Measurements from ENCODE around the gene PRPF4. TPM values are rescaled to one million over a fixed set of nuclear protein-coding genes. Genes with fewer than 3 reads are reported as not detected.

The PRPF4 gene
- total RNA-seq = 10 to 100 TPM; 17.3 to 20.6 TPM
- polyA plus RNA-seq = 10 to 100 TPM in 1 of 2 donors, 1 to 10 TPM in 1; 7.5 to 17.4 TPM
- long read RNA-seq, donor 1, transcript PRPF4-202 (14 exons, 3,212 nt) = major isoform, 8 of 9 reads
- long read RNA-seq, donor 1, partial matches to known transcripts = 0 of 9 reads
- long read RNA-seq, donor 1, other reads (novel, unspliced or antisense) = 0 of 9 reads
- long read RNA-seq, donor 2, partial matches to known transcripts = 5 of 5 reads
- long read RNA-seq, donor 2, other reads (novel, unspliced or antisense) = 0 of 5 reads
- long read RNA-seq, donor 3, partial matches to known transcripts = 0 of 2 reads
- long read RNA-seq, donor 3, other reads (novel, unspliced or antisense) = 0 of 2 reads
- long read RNA-seq, donor 4, partial matches to known transcripts = 6 of 7 reads
- long read RNA-seq, donor 4, other reads (novel, unspliced or antisense) = 0 of 7 reads
- long read RNA-seq, donor 5, partial matches to known transcripts = 22 of 26 reads
- long read RNA-seq, donor 5, other reads (novel, unspliced or antisense) = 0 of 26 reads

- H3K4me3 ChIP-seq = peak within 1 kb of the TSS; percentile 78
- peak within 1 kb of the TSS; percentile 99 for H3K9ac ChIP-seq (ENCODE audit: insufficient read depth in 1 of 2, low read length in 2 of 2)
- peaks cover 0 to 18% (median 7%) of the 10 kb centered on the region in 5 donors for H3K4me1 ChIP-seq (ENCODE audit: control insufficient read depth in 5 of 5, insufficient read depth in 5 of 5, low read length in 5 of 5)
- peaks cover 25 to 41% (median 31%) of the 10 kb centered on the region in 4 donors for H3K36me3 ChIP-seq (ENCODE audit: control insufficient read depth in 4 of 4, insufficient read depth in 4 of 4, low read length in 4 of 4)
- no peaks in the 10 kb centered on the region for H3K9me3 ChIP-seq (ENCODE audit: control insufficient read depth in 4 of 4, insufficient read depth in 3 of 4, low read length in 3 of 4)
- H3K27ac ChIP-seq (ENCODE audit: low read depth in 1 of 2, low read length in 1 of 2) = peak within 1 kb of the TSS; percentile 92 to 96
- peak; percentile 99 for DNase-seq
- TF ChIP-seq, protein P1, sequence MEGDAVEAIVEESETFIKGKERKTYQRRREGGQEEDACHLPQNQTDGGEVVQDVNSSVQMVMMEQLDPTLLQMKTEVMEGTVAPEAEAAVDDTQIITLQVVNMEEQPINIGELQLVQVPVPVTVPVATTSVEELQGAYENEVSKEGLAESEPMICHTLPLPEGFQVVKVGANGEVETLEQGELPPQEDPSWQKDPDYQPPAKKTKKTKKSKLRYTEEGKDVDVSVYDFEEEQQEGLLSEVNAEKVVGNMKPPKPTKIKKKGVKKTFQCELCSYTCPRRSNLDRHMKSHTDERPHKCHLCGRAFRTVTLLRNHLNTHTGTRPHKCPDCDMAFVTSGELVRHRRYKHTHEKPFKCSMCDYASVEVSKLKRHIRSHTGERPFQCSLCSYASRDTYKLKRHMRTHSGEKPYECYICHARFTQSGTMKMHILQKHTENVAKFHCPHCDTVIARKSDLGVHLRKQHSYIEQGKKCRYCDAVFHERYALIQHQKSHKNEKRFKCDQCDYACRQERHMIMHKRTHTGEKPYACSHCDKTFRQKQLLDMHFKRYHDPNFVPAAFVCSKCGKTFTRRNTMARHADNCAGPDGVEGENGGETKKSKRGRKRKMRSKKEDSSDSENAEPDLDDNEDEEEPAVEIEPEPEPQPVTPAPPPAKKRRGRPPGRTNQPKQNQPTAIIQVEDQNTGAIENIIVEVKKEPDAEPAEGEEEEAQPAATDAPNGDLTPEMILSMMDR (IDR thresholded peaks at IDR 0.05; ENCODE audit: control extremely low read depth, extremely low read depth) = no peak
- peak; percentile 96 for ATAC-seq (ENCODE audit: insufficient read depth, low FRiP score)
- no peaks in the 10 kb centered on the region for H3K27me3 ChIP-seq (ENCODE audit: control insufficient read depth in 3 of 3, insufficient read depth in 3 of 3, low read length in 2 of 3)
- 0% methylated on average over 63 of the region's 63 CpGs for WGBS, 2 donors
These were observed at the start of gene PRPF4, which contains the start of gene CDC26 for GRCh38 chr9:113275157-113276131. Gene PRPF4, plus strand, starts transcription at chr9:113275658. Its CDS starts 86 bp downstream, at chr9:113275744. Gene CDC26, minus strand, starts transcription at chr9:113275572. Its CDS starts 3,065 bp downstream, at chr9:113272507.

GRCh38 chr9:113227436-113227835 is 48.0 kb upstream of the PRPF4 start:
- no peaks in the 10 kb centered on the region for H3K27me3 ChIP-seq (ENCODE audit: control insufficient read depth in 3 of 3, insufficient read depth in 3 of 3, low read length in 2 of 3)
- ATAC-seq (ENCODE audit: insufficient read depth, low FRiP score) (no peak), DNase-seq (no peak)
- TF ChIP-seq, protein P1 (IDR thresholded peaks at IDR 0.05; ENCODE audit: control extremely low read depth, extremely low read depth) = no peak
- H3K36me3 ChIP-seq (ENCODE audit: control insufficient read depth in 4 of 4, insufficient read depth in 4 of 4, low read length in 4 of 4) = peaks cover 0 to 4% (median under 1%) of the 10 kb centered on the region in 4 donors
- H3K9me3 ChIP-seq (ENCODE audit: control insufficient read depth in 4 of 4, insufficient read depth in 3 of 4, low read length in 3 of 4) = no peaks in the 10 kb centered on the region
- 0 to 58% methylated on average over 1 of the region's 1 CpG for WGBS, 2 donors
- peaks cover 0 to 11% (median 8%) of the 10 kb centered on the region in 5 donors for H3K4me1 ChIP-seq (ENCODE audit: control insufficient read depth in 5 of 5, insufficient read depth in 5 of 5, low read length in 5 of 5)
- no peak overlapping the region for H3K9ac ChIP-seq (ENCODE audit: insufficient read depth in 1 of 2, low read length in 2 of 2)
- no peak overlapping the region for H3K27ac ChIP-seq (ENCODE audit: low read depth in 1 of 2, low read length in 1 of 2)
- no peak overlapping the region for H3K4me3 ChIP-seq

DNA sequence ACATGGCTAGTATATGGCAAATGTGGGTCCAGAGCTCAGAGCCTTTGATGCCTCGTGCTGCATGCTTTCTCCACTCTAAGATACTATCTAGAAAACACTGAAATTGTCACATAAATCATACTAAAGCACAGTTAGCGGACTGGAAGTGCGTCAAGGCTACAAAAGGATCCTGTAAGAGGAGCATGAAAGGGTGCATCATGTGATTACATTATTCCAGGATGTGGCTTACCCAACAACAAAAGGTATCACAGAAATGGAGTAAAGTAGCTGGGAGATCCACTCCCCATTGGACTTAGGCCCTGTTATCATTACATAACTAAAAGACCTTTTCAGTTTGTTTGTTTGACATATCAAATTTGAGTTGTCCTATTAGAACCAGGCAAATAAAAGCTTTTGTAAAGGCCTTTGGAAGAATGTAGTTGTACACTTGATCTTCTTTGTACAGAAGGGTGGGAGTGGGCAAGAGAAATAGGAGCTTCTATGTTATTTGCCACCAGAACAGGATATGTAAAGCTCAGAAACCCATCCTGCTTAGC is 47.3 kb upstream of the PRPF4 start:
- H3K9me3 ChIP-seq (ENCODE audit: control insufficient read depth in 4 of 4, insufficient read depth in 3 of 4, low read length in 3 of 4) = no peaks in the 10 kb centered on the region
- no peak for DNase-seq
- peaks cover 0 to 4% (median under 1%) of the 10 kb centered on the region in 4 donors for H3K36me3 ChIP-seq (ENCODE audit: control insufficient read depth in 4 of 4, insufficient read depth in 4 of 4, low read length in 4 of 4)
- 65 to 72% methylated on average over 3 of the region's 3 CpGs for WGBS, 2 donors
- no peak overlapping the region for H3K27ac ChIP-seq (ENCODE audit: low read depth in 1 of 2, low read length in 1 of 2)
- H3K27me3 ChIP-seq (ENCODE audit: control insufficient read depth in 3 of 3, insufficient read depth in 3 of 3, low read length in 2 of 3) = no peaks in the 10 kb centered on the region
- H3K4me1 ChIP-seq (ENCODE audit: control insufficient read depth in 5 of 5, insufficient read depth in 5 of 5, low read length in 5 of 5) = peaks cover 0 to 12% (median 3%) of the 10 kb centered on the region in 5 donors
- ATAC-seq (ENCODE audit: insufficient read depth, low FRiP score) = no peak
- no peak overlapping the region for H3K4me3 ChIP-seq
- H3K9ac ChIP-seq (ENCODE audit: insufficient read depth in 1 of 2, low read length in 2 of 2) = no peak overlapping the region
- TF ChIP-seq, protein P1 (IDR thresholded peaks at IDR 0.05; ENCODE audit: control extremely low read depth, extremely low read depth) = no peak

Data from lung (tissue), 16 donors.